ENCODE measurements around the gene GABRR1. TPM values are rescaled to one million over a fixed set of nuclear protein-coding genes. Genes with fewer than 3 reads are reported as not detected.

GABRR1 gene
- total RNA-seq, 1 experiment from 2014 or later, result 0.33 TPM

DNA sequence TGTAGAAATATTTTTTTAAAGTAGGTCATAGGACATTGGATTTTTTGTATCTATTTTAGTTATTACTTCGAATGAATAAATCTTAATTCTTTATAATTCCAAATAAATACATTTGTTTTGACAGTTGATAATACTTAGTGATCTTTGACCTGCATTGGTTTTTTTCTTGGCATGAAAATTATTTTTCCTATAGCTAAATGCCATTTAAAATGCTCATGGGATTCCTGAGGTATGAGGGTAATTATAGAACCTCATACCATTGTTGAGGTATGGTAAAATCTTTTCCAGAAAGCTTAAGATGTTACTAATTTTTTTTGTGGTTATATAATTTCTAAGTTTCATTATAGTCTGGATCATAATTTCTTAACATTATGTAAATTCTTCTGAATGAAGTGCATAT is 63.0 kb downstream of the GABRR1 start:
- no peaks in the 10 kb centered on the region for H3K4me1 Mint-ChIP-seq
- WGBS (ENCODE audit: extremely low coverage, insufficient read length, low lambda C conversion rate), result no CpG with 5 or more reads among the region's 1 CpG
- H3K27ac ChIP-seq (ENCODE audit: insufficient read length, low read depth, low read length), result no peak overlapping the region

More for the DNA sequence above, 63.0 kb downstream of the GABRR1 start:
- H2BK5ac ChIP-seq (ENCODE audit: insufficient read length, low read length), result no peak overlapping the region
- H3K9me3 Mint-ChIP-seq, result no peaks in the 10 kb centered on the region
- no peaks in the 10 kb centered on the region for H4K20me1 ChIP-seq (ENCODE audit: control insufficient read depth, insufficient read depth, insufficient read length)
- no peak overlapping the region for H2BK15ac ChIP-seq (ENCODE audit: low read depth, low read length)
- H3K4me1 ChIP-seq (ENCODE audit: insufficient read depth, low read length), result no peaks in the 10 kb centered on the region
- H2BK12ac ChIP-seq (ENCODE audit: insufficient read length, low read depth, low read length), result no peak overlapping the region
- H3T11ph ChIP-seq (ENCODE audit: low read length), result no peak overlapping the region
- no peak overlapping the region for H2BK120ac ChIP-seq (ENCODE audit: low read depth, low read length, poor library complexity, severe bottlenecking)
- no peak overlapping the region for H3K23ac ChIP-seq (ENCODE audit: insufficient read length, low read depth, low read length)
- no peak overlapping the region for H4K8ac ChIP-seq (replicated peaks; ENCODE audit: insufficient read length, low read depth, low read length)
- H3K27me3 ChIP-seq (ENCODE audit: insufficient read depth, low read length), result no peaks in the 10 kb centered on the region
- TF ChIP-seq, protein P1, sequence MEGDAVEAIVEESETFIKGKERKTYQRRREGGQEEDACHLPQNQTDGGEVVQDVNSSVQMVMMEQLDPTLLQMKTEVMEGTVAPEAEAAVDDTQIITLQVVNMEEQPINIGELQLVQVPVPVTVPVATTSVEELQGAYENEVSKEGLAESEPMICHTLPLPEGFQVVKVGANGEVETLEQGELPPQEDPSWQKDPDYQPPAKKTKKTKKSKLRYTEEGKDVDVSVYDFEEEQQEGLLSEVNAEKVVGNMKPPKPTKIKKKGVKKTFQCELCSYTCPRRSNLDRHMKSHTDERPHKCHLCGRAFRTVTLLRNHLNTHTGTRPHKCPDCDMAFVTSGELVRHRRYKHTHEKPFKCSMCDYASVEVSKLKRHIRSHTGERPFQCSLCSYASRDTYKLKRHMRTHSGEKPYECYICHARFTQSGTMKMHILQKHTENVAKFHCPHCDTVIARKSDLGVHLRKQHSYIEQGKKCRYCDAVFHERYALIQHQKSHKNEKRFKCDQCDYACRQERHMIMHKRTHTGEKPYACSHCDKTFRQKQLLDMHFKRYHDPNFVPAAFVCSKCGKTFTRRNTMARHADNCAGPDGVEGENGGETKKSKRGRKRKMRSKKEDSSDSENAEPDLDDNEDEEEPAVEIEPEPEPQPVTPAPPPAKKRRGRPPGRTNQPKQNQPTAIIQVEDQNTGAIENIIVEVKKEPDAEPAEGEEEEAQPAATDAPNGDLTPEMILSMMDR (conservative IDR thresholded peaks at IDR 0.05), result no peak
- H3K79me1 ChIP-seq (ENCODE audit: insufficient read depth, low read depth, low read length, poor library complexity, severe bottlenecking), result no peaks in the 10 kb centered on the region
- no peak overlapping the region for H3K4me3 Mint-ChIP-seq
- H2BK20ac ChIP-seq (ENCODE audit: low read depth, low read length, poor library complexity, severe bottlenecking), result no peak overlapping the region
- no peak overlapping the region for H3K14ac ChIP-seq (ENCODE audit: insufficient read depth, low read length)
- no peak overlapping the region for H2AFZ ChIP-seq (ENCODE audit: low read length)
- DNase-seq, result no peak
- H3K79me2 ChIP-seq (ENCODE audit: insufficient read depth, low read length), result no peaks in the 10 kb centered on the region
- no peak overlapping the region for H4K5ac ChIP-seq (ENCODE audit: insufficient read length, low read depth, low read length)
- no peak overlapping the region for H3K18ac ChIP-seq (ENCODE audit: insufficient read length, low read depth, low read length)
- no peak overlapping the region for H3K4ac ChIP-seq (ENCODE audit: low read depth, low read length)
- H4K91ac ChIP-seq (ENCODE audit: insufficient read length, low read depth, low read length), result no peak overlapping the region
- no peaks in the 10 kb centered on the region for H3K23me2 ChIP-seq (ENCODE audit: insufficient read length, low read depth, low read length, poor library complexity, severe bottlenecking)
- no peaks in the 10 kb centered on the region for H3K9me3 ChIP-seq (ENCODE audit: control insufficient read depth, low read depth, low read length)
- peaks cover 0 to 2% (median 0%) of the 10 kb centered on the region in 3 experiments; a peak in 1 of 7 replicates for H3K36me3 Mint-ChIP-seq (ENCODE audit: insufficient read depth in 1 of 3, low read depth in 3 of 3)
- no peak overlapping the region for H3K4me2 ChIP-seq (ENCODE audit: insufficient read depth, insufficient read length, low read length)
- H3K56ac ChIP-seq (ENCODE audit: insufficient read length, low read depth, low read length), result no peak overlapping the region
- H3K27ac Mint-ChIP-seq, result no peak overlapping the region
- H3K9ac ChIP-seq (ENCODE audit: extremely low read depth, insufficient read length, low read length), result no peak overlapping the region
- no peaks in the 10 kb centered on the region for H3K27me3 Mint-ChIP-seq (ENCODE audit: low read depth)
- H2AK5ac ChIP-seq (ENCODE audit: insufficient read length, low read length), result no peak overlapping the region
